ENCODE data around the gene HERPUD1.

DNA sequence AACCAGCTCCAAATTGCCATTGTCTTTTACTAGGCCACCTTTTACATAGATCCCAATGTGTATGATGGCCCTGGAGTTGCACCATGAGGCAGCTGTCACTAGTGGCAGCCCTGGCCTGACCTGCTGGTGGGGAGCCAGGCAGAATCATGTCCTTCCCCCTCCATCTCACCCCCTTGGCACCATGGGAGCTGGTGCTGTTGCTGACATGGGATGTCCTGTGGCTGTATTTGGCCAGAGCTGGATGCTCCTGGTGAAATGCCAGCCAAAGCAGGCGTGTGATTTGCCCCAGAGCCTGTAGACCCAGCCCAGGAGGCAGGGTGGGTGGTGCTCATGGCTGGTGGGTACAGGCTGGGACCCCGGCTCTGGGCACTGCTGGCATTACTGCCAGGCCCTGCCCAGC, 48.4 kb upstream of the HERPUD1 start:
- TF ChIP-seq EZH2phosphoT487 (IDR thresholded peaks at IDR 0.05; ENCODE audit: borderline replicate concordance) (no peak), CTCF (conservative IDR thresholded peaks at IDR 0.05; ENCODE audit: low read length) (no peak)
